IMR-90 (cell line): ENCODE data around the gene C10orf90. TPM values are rescaled to one million over a fixed set of nuclear protein-coding genes. Genes with fewer than 3 reads are reported as not detected.

Experiments
- ATAC-seq: fragments of 200-7000 bp; cut with Tn5 transposase; 2 replicates; pipeline ENCODE4 v1.9.1; 2020; ENCODE audit warnings: low read depth, mild to moderate bottlenecking, moderate library complexity
- BruUV-seq: library from RNA; stranded (reverse); fragments of 400-500 nt; replicated peaks from 2 replicates; lab custom pipeline; 2021; lab: Mats Ljungman, UMichigan
- CTCF ChIA-PET: fragments of 300-600 bp; formaldehyde crosslinking; extraction: SDS; loops from one replicate; lab custom pipeline; 2021; ENCODE audit warnings: antibody characterized with exemption; lab: Yijun Ruan, JAX
- POLR2A ChIA-PET: fragments of 300-600 bp; sonication (Branson Sonifier 250); formaldehyde crosslinking; loops from one replicate; lab custom pipeline; 2022; ENCODE audit warnings: antibody characterized with exemption; ENCODE audit not compliant: unreplicated experiment; lab: Charles Lee
- DNase-seq: peaks from one replicate; pipeline ENCODE4 v3.0.0; 2013
- H2AFZ ChIP-seq: replicated peaks from 2 replicates; pipeline ENCODE3; 2013; ENCODE audit warnings: low read length, mild to moderate bottlenecking; ENCODE audit not compliant: poor library complexity
- H2AK5ac ChIP-seq: 2 replicates; pipeline ENCODE4 v1.6.1; 2013; ENCODE audit warnings: low read depth, low read length, inconsistent platforms
- H2AK9ac ChIP-seq: replicated peaks from 2 replicates; pipeline ENCODE3; 2013; ENCODE audit warnings: mild to moderate bottlenecking, low read depth, low read length, moderate library complexity; ENCODE audit not compliant: poor library complexity
- H2BK120ac ChIP-seq: 2 replicates; pipeline ENCODE4 v1.6.1; 2013; ENCODE audit warnings: low read depth, low read length, inconsistent platforms
- H2BK15ac ChIP-seq: 3 replicates; pipeline ENCODE4 v1.6.1; 2013; ENCODE audit warnings: low read depth, low read length, inconsistent platforms
- H2BK20ac ChIP-seq: 2 replicates; pipeline ENCODE4 v1.6.1; 2013; ENCODE audit warnings: low read depth, mild to moderate bottlenecking, inconsistent platforms, low read length, moderate library complexity
- H2BK5ac ChIP-seq: 2 replicates; pipeline ENCODE4 v1.6.1; 2013; ENCODE audit warnings: mild to moderate bottlenecking, low read depth, low read length, inconsistent platforms; ENCODE audit not compliant: poor library complexity, severe bottlenecking
- H3K14ac ChIP-seq: replicated peaks from 2 replicates; pipeline ENCODE4 v1.6.1; 2013; ENCODE audit warnings: low read depth, low read length, inconsistent platforms
- H3K18ac ChIP-seq: 2 replicates; pipeline ENCODE4 v1.6.1; 2013; ENCODE audit warnings: low read depth, low read length, control low read depth
- H3K23ac ChIP-seq: 2 replicates; pipeline ENCODE4 v1.6.1; 2013; ENCODE audit warnings: low read depth, low read length, inconsistent platforms
- H3K27ac ChIP-seq: 2 replicates; pipeline ENCODE4 v1.5.1; 2013; ENCODE audit warnings: mild to moderate bottlenecking, control low read depth, low read length; ENCODE audit not compliant: insufficient read depth
- H3K27me3 ChIP-seq: 2 replicates; pipeline ENCODE4 v1.6.1; 2013; ENCODE audit warnings: low read length; ENCODE audit not compliant: control insufficient read depth, insufficient read depth
- H3K36me3 ChIP-seq: 2 replicates; pipeline ENCODE4 v1.6.1; 2013; ENCODE audit warnings: low read length, mixed read lengths; ENCODE audit not compliant: control insufficient read depth, insufficient read depth
- H3K4ac ChIP-seq: 2 replicates; pipeline ENCODE4 v1.6.1; 2013; ENCODE audit warnings: low read depth, low read length, inconsistent platforms
- H3K4me1 ChIP-seq: 2 replicates; pipeline ENCODE4 v1.6.1; 2013; ENCODE audit warnings: low read length, mixed read lengths; ENCODE audit not compliant: control insufficient read depth, insufficient read depth
- H3K4me2 ChIP-seq: 2 replicates; pipeline ENCODE4 v1.6.1; 2013; ENCODE audit warnings: low read depth, mild to moderate bottlenecking, control low read depth, low read length, moderate library complexity
- H3K4me3 ChIP-seq: 2 replicates; pipeline ENCODE4 v1.5.1; 2013; ENCODE audit warnings: low read depth, mild to moderate bottlenecking, control low read depth, low read length, moderate library complexity; ENCODE audit not compliant: insufficient read depth
- H3K56ac ChIP-seq: 2 replicates; pipeline ENCODE4 v1.6.1; 2013; ENCODE audit warnings: low read length, inconsistent platforms; ENCODE audit not compliant: insufficient read depth; ENCODE audit errors: extremely low read depth
- H3K79me1 ChIP-seq, 2 experiments: 2 replicates each; pipeline ENCODE4 v1.6.1; 2013; ENCODE audit warnings: low read length in 2 of 2, inconsistent platforms in 1 of 2, low read depth in 1 of 2
- H3K9ac ChIP-seq: 2 replicates; pipeline ENCODE4 v1.6.1; 2013; ENCODE audit warnings: low read depth, low read length, control low read depth
- H3K9me1 ChIP-seq: 2 replicates; pipeline ENCODE4 v1.6.1; 2013; ENCODE audit warnings: low read length, inconsistent platforms; ENCODE audit not compliant: insufficient read depth
- H3K9me3 ChIP-seq: 2 replicates; pipeline ENCODE4 v1.6.1; 2013; ENCODE audit warnings: low read length; ENCODE audit not compliant: control insufficient read depth, insufficient read depth
- H4K20me1 ChIP-seq: 2 replicates; pipeline ENCODE4 v1.6.1; 2013; ENCODE audit warnings: low read length, inconsistent platforms; ENCODE audit not compliant: insufficient read depth
- H4K5ac ChIP-seq: 2 replicates; pipeline ENCODE4 v1.6.1; 2013; ENCODE audit warnings: mild to moderate bottlenecking, low read depth, low read length, control low read depth
- H4K8ac ChIP-seq, 2 experiments: 2 replicates each; pipeline ENCODE4 v1.6.1; 2013; ENCODE audit warnings: low read depth in 2 of 2, low read length in 2 of 2, control low read depth in 1 of 2, inconsistent platforms in 1 of 2
- H4K91ac ChIP-seq: 2 replicates; pipeline ENCODE4 v1.6.1; 2013; ENCODE audit warnings: low read depth, low read length, inconsistent platforms; ENCODE audit not compliant: insufficient read depth
- FOS ChIP-seq: fragments of 150-350 bp; IDR thresholded peaks from 2 replicates; pipeline ENCODE4 v1.6.1; 2016; ENCODE audit warnings: low read depth, low read length
- POLR2A ChIP-seq: IDR thresholded peaks from 2 replicates; pipeline ENCODE4 v1.6.1; 2012; ENCODE audit warnings: mild to moderate bottlenecking, low read depth, low read length
- RAD21 ChIP-seq: IDR thresholded peaks from 2 replicates; pipeline ENCODE4 v1.6.1; 2012; ENCODE audit warnings: low read length, improper control_type of control experiment
- RFX5 ChIP-seq: IDR thresholded peaks from 2 replicates; pipeline ENCODE4 v1.8.0; 2012; ENCODE audit warnings: low read depth, mild to moderate bottlenecking, low read length, moderate library complexity
- WGBS, 2 experiments: methylation state at CpG; one replicate each; pipeline versions ENCODE4 v1.1.5 to v1.1.7; 2013; ENCODE audit warnings: missing lambda C conversion rate in 2 of 2; ENCODE audit not compliant: insufficient read length in 1 of 2; ENCODE audit errors: extremely low coverage in 2 of 2; 5-methylcytosine and 5-hydroxymethylcytosine counted together
- dilution Hi-C: fragments of 300-500 bp; cut with HindIII; formaldehyde crosslinking; loops from one replicate; pipeline ENCODE4 v1.14.3; 2018; ENCODE audit warnings: low sequenced_read_pairs; ENCODE audit not compliant: unreplicated experiment
- in situ Hi-C: fragments of 300-500 bp; cut with MboI; formaldehyde crosslinking; loops from 3 replicates; pipeline ENCODE4 v1.14.3; 2019; ENCODE audit warnings: low sequenced_read_pairs, inconsistent platforms, mixed read lengths
- intact Hi-C: fragments of 100-400 bp; cut with micrococcal nuclease; formaldehyde crosslinking; loops from 2 replicates; pipeline ENCODE4 v1.10.0; 2022
- polyA plus RNA-seq, 3 experiments: library from polyadenylated mRNA; depleted of rRNA; stranded (reverse); fragments of >200 nt; gene quantifications; 2 replicates each; pipeline ENCODE4 v1.2.3, GENCODE V29; 2012; ENCODE audit warnings: low replicate concordance in 1 of 3
- total RNA-seq: library from RNA; depleted of rRNA; stranded (reverse); fragments of >200 nt; gene quantifications from 2 replicates; pipeline ENCODE4 v1.2.3, GENCODE V29; 2012

The C10orf90 gene
- total and polyA plus RNA-seq, 2 of the 4 experiments (the other 2 are of a cell fraction): 0.05 to 0.18 TPM

DNA sequence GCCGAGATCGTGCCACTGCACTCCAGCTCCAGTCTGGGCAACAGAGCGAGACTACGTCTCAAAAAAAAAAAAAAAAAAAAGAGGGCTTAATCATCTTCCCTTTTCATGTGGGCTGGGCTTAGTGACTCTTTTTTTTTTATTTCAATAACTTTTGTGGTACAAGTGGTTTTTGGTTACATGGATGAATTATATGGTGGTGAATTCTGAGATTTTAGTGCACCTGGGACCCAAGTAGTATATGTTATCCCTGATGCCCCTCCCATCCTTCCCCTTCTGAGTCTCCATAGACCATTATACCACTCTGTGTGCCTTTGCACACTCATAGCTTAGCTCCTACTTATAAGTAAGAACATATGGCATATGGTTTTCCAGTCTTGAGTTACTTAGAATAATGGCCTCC, 277.4 kb downstream of the C10orf90 start:
- no peaks in the 10 kb centered on the region for H3K79me1 ChIP-seq
- no peak overlapping the region for H2BK120ac ChIP-seq
- H3K36me3 ChIP-seq: no peaks in the 10 kb centered on the region
- H4K8ac ChIP-seq: no peak overlapping the region
- dilution Hi-C loops (no loop called here), in situ Hi-C loops (no loop called here), intact Hi-C loops (loop anchor here (10.0 kb wide), 1 partner anchor 1878 kb away; no protein-coding TSS in a partner anchor)
- H4K5ac ChIP-seq: no peak overlapping the region
- no peak overlapping the region for H2AK9ac ChIP-seq
- H3K4me3 ChIP-seq: no peak overlapping the region
- H2AK5ac ChIP-seq: no peak overlapping the region
- no peaks in the 10 kb centered on the region for H4K20me1 ChIP-seq
- no CpG with 5 or more reads among the region's 4 CpGs for WGBS, 2 experiments
- CTCF ChIA-PET: interaction anchor here (0.6 to 0.7 kb wide), 2 partner anchors 429 to 487 kb away, joined by 4 read pairs; no protein-coding TSS in a partner anchor
- H2BK5ac ChIP-seq: no peak overlapping the region
- H3K9me3 ChIP-seq: peaks cover 2% of the 10 kb centered on the region; the same call in 1 of the 2 replicates
- H3K18ac ChIP-seq: no peak overlapping the region
- no peak overlapping the region for H3K56ac ChIP-seq
- H3K9ac ChIP-seq: no peak overlapping the region
- peaks cover 6% of the 10 kb centered on the region for H3K4me1 ChIP-seq
- peaks cover 5% of the 10 kb centered on the region; the same call in 1 of the 2 replicates for H3K9me1 ChIP-seq
- ATAC-seq: no peak
- no peaks in the 10 kb centered on the region; the same call in 1 of the 2 replicates for H3K27me3 ChIP-seq
- no peak overlapping the region for H3K14ac ChIP-seq
- no peak overlapping the region for H3K23ac ChIP-seq
- no peak overlapping the region for H3K4me2 ChIP-seq
- no peak overlapping the region for H3K27ac ChIP-seq
- TF ChIP-seq RAD21 (no peak), POLR2A (no peak), FOS (no peak), RFX5 (no peak)
- DNase-seq: no peak
- no peak overlapping the region for H2AFZ ChIP-seq
- no TSS peak for BruUV-seq
- no peak overlapping the region for H2BK15ac ChIP-seq
- H4K91ac ChIP-seq: no peak overlapping the region
- H2BK20ac ChIP-seq: no peak overlapping the region
- H3K4ac ChIP-seq: no peak overlapping the region
- POLR2A ChIA-PET: no interaction called here
